Tibial nerve (tissue), 4 donors: ENCODE measurements around the gene ANAPC13. TPM values are rescaled to one million over a fixed set of nuclear protein-coding genes. Genes with fewer than 3 reads are reported as not detected.

Source experiments
- DNase-seq, 2 donors: peaks; one replicate each; pipeline ENCODE4 v3.0.0-alpha.2; 2019; ENCODE audit warnings: low spot score in 2 of 2
- H3K27ac ChIP-seq, 4 donors: fragments of 200-600 bp; sonication (generic) in 3 of 4; one replicate each; pipeline ENCODE4 v1.5.1; 2017 to 2019; ENCODE audit warnings: mild to moderate bottlenecking in 1 of 4
- H3K27me3 ChIP-seq, 2 donors: fragments of 200-600 bp; sonication (generic) in 1 of 2; one replicate each; pipeline versions ENCODE4 v1.5.1 to v1.6.0; 2017 to 2019
- H3K36me3 ChIP-seq, 3 donors: fragments of 200-600 bp; sonication (generic); one replicate each; pipeline ENCODE4 v1.5.1; 2018 to 2019
- H3K4me1 ChIP-seq, 4 donors: fragments of 200-600 bp; sonication (generic) in 3 of 4; one replicate each; pipeline ENCODE4 v1.5.1; 2017 to 2019
- H3K4me3 ChIP-seq, 4 donors: fragments of 200-600 bp; sonication (generic) in 3 of 4; one replicate each; pipeline ENCODE4 v1.5.1; 2017 to 2019; ENCODE audit warnings: mild to moderate bottlenecking in 1 of 4, moderate library complexity in 1 of 4
- H3K9me3 ChIP-seq, 4 donors: fragments of 200-600 bp; sonication (generic) in 3 of 4; one replicate each; pipeline ENCODE4 v1.5.1; 2017 to 2019
- EP300 ChIP-seq, 2 donors: sonication (generic); formaldehyde crosslinking; IDR thresholded peaks; one replicate each; pipeline ENCODE4 v1.6.1; 2017; ENCODE audit warnings: antibody characterized with exemption in 2 of 2, mild to moderate bottlenecking in 1 of 2
- POLR2A ChIP-seq, 2 donors: fragments of 450-650 bp; IDR thresholded peaks; one replicate each; pipeline ENCODE4 v1.6.1; 2017; ENCODE audit warnings: antibody characterized with exemption in 2 of 2, mild to moderate bottlenecking in 2 of 2, moderate library complexity in 2 of 2
- WGBS, 2 donors: methylation state at CpG; one replicate each; pipeline ENCODE4 v1.1.5; 2018; 5-methylcytosine and 5-hydroxymethylcytosine counted together
- total RNA-seq, 4 donors: library from RNA; depleted of rRNA; stranded (reverse); fragments of >200 nt; gene quantifications; one replicate each; pipeline ENCODE4 v1.1.0, GENCODE V29; 2016
- TF ChIP-seq, protein P1 (sequence below), 5 experiments: fragments of 200-600 bp in 3 of 5; fragments of 450-650 bp in 2 of 5; sonication (generic) in 3 of 5; IDR thresholded peaks; one replicate each; pipeline ENCODE4 v1.5.1; 2016 to 2019; ENCODE audit warnings: antibody characterized with exemption in 5 of 5, mild to moderate bottlenecking in 3 of 5, moderate library complexity in 2 of 5

The ANAPC13 gene
- total RNA-seq, 4 donors from 2014 or later, result 32.7 to 56.8 (median 49.1) TPM

GRCh38 chr3:134516905-134517304 is 31.1 kb upstream of the ANAPC13 start:
- Histone ChIP-seq H3K9me3 (peaks cover 0 to 16% (median 0%) of the 10 kb centered on the region in 4 donors), H3K4me3 (no peak overlapping the region), H3K36me3 (peaks cover 0 to 34% (median 0%) of the 10 kb centered on the region in 3 donors), H3K4me1 (peaks cover 0 to 12% (median 2%) of the 10 kb centered on the region in 4 donors), H3K27me3 (no peaks in the 10 kb centered on the region), H3K27ac (no peak overlapping the region)
- TF ChIP-seq EP300 (IDR thresholded peaks at IDR 0.05) (no peak), POLR2A (IDR thresholded peaks at IDR 0.05) (no peak)
- TF ChIP-seq, protein P1, sequence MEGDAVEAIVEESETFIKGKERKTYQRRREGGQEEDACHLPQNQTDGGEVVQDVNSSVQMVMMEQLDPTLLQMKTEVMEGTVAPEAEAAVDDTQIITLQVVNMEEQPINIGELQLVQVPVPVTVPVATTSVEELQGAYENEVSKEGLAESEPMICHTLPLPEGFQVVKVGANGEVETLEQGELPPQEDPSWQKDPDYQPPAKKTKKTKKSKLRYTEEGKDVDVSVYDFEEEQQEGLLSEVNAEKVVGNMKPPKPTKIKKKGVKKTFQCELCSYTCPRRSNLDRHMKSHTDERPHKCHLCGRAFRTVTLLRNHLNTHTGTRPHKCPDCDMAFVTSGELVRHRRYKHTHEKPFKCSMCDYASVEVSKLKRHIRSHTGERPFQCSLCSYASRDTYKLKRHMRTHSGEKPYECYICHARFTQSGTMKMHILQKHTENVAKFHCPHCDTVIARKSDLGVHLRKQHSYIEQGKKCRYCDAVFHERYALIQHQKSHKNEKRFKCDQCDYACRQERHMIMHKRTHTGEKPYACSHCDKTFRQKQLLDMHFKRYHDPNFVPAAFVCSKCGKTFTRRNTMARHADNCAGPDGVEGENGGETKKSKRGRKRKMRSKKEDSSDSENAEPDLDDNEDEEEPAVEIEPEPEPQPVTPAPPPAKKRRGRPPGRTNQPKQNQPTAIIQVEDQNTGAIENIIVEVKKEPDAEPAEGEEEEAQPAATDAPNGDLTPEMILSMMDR (IDR thresholded peaks at IDR 0.05), result no peak
- DNase-seq, result no peak
- WGBS, 2 donors, result 47 to 59% methylated on average over 3 of the region's 3 CpGs

DNA sequence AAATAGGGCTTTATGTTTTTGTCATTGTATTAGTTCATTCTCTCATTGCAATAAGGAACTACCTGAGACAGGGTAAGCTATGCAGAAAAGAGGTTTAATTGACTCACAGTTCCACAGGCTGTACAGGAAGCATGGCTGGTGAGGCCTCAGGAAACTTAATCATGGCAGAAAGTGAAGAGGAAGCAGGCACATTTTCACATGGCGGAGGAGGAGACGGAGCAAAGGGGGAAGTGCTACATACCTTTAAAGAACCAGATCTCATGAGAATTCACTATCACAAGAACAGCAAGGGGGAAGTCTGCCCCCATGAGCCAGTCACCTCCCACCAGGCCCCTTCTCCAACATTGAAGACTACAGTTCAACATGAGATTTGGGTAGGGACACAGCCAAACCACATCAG is 25.7 kb upstream of the ANAPC13 start:
- Histone ChIP-seq H3K36me3 (peaks cover 0 to 52% (median 0%) of the 10 kb centered on the region in 3 donors), H3K4me1 (no peaks in the 10 kb centered on the region), H3K4me3 (no peak overlapping the region), H3K27me3 (no peaks in the 10 kb centered on the region), H3K9me3 (no peaks in the 10 kb centered on the region), H3K27ac (no peak overlapping the region)
- TF ChIP-seq, protein P1 (IDR thresholded peaks at IDR 0.05), result no peak
- no peak for TF ChIP-seq EP300 (IDR thresholded peaks at IDR 0.05)
- no peak for TF ChIP-seq POLR2A (IDR thresholded peaks at IDR 0.05)
- DNase-seq, result no peak
- WGBS, 2 donors, result 95% methylated on average over 2 of the region's 2 CpGs

DNA sequence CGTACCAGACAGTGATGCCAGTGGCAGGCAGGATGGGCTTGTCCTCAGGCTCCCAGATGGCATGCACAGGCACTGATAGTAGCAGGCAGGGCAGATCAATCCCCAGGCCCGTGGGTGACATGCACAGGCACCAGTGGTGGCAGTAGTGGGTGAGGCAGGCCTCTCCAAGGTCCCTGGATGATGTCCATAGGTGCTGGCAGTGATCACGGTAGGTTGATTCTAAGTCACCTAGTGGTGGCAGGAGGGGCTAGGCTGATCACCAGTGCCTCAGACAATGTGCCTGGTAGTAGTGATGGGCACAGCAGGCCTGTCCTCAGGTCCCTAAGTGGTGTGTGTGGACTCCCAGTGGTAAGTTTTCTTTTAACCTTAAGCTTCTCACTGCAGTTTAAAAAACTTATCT is 19.7 kb upstream of the ANAPC13 start:
- Histone ChIP-seq H3K27ac (no peak overlapping the region), H3K4me1 (no peaks in the 10 kb centered on the region), H3K36me3 (peaks cover 0 to 69% (median 0%) of the 10 kb centered on the region in 3 donors), H3K4me3 (no peak overlapping the region), H3K27me3 (no peaks in the 10 kb centered on the region), H3K9me3 (peaks cover 0 to 35% (median 5%) of the 10 kb centered on the region in 4 donors)
- 63 to 100% methylated on average over 1 to 3 of the region's 3 CpGs for WGBS, 2 donors
- TF ChIP-seq POLR2A (IDR thresholded peaks at IDR 0.05), result no peak
- TF ChIP-seq, protein P1 (IDR thresholded peaks at IDR 0.05), result no peak
- no peak for TF ChIP-seq EP300 (IDR thresholded peaks at IDR 0.05)
- no peak for DNase-seq

- H3K27ac ChIP-seq, result no peak overlapping the region
- DNase-seq, result no peak
- peaks cover 0 to 35% (median 5%) of the 10 kb centered on the region in 4 donors for H3K9me3 ChIP-seq
- no peak overlapping the region for H3K4me3 ChIP-seq
- 96% methylated on average over 2 to 3 of the region's 3 CpGs for WGBS, 2 donors
- H3K4me1 ChIP-seq, result no peaks in the 10 kb centered on the region
- TF ChIP-seq, protein P1 (IDR thresholded peaks at IDR 0.05), result no peak
- no peak for TF ChIP-seq EP300 (IDR thresholded peaks at IDR 0.05)
- TF ChIP-seq POLR2A (IDR thresholded peaks at IDR 0.05), result no peak
- H3K36me3 ChIP-seq, result peaks cover 0 to 66% (median 0%) of the 10 kb centered on the region in 3 donors
- no peaks in the 10 kb centered on the region for H3K27me3 ChIP-seq
These were observed 18.3 kb upstream of the ANAPC13 start for GRCh38 chr3:134504132-134504531.

GRCh38 chr3:134503266-134503665 is 17.5 kb upstream of the ANAPC13 start:
- Histone ChIP-seq H3K27me3 (no peaks in the 10 kb centered on the region), H3K27ac (no peak overlapping the region), H3K9me3 (peaks cover 0 to 35% (median 5%) of the 10 kb centered on the region in 4 donors), H3K4me1 (no peaks in the 10 kb centered on the region), H3K36me3 (peaks cover 0 to 66% (median 0%) of the 10 kb centered on the region in 3 donors), H3K4me3 (no peak overlapping the region)
- TF ChIP-seq POLR2A (IDR thresholded peaks at IDR 0.05) (no peak), EP300 (IDR thresholded peaks at IDR 0.05) (no peak)
- TF ChIP-seq, protein P1 (IDR thresholded peaks at IDR 0.05), result no peak
- 93 to 100% methylated on average over 1 of the region's 1 CpG for WGBS, 2 donors
- DNase-seq, result no peak
